HG02938 (cell line): ENCODE measurements around the gene SKIC3.

Experiments used
- ATAC-seq: cut with Tn5 transposase; IDR thresholded peaks from one replicate; pipeline ENCODE4 v1.9.1; 2021; ENCODE audit warnings: mild to moderate bottlenecking, moderate library complexity; ENCODE audit not compliant: unreplicated experiment

The SKIC3 gene

GRCh38 chr5:95532415-95532814, 22.4 kb downstream of the SKIC3 start:
- no peak for ATAC-seq

- ATAC-seq, result no peak
These were observed 23.3 kb downstream of the SKIC3 start for GRCh38 chr5:95531491-95531890.

- no peak for ATAC-seq
These were observed 24.4 kb downstream of the SKIC3 start for GRCh38 chr5:95530416-95530815.

GRCh38 chr5:95528565-95528964, 26.2 kb downstream of the SKIC3 start:
- ATAC-seq, result no peak

GRCh38 chr5:95526871-95527270, 27.9 kb downstream of the SKIC3 start:
- no peak for ATAC-seq

- no peak for ATAC-seq
These were observed 30.4 kb downstream of the SKIC3 start for GRCh38 chr5:95524423-95524822.

- ATAC-seq, result no peak
These were observed 34.6 kb downstream of the SKIC3 start for GRCh38 chr5:95520206-95520605.

- no peak for ATAC-seq
These were observed 35.1 kb downstream of the SKIC3 start for GRCh38 chr5:95519681-95520080.

- no peak for ATAC-seq
These were observed 35.6 kb downstream of the SKIC3 start for GRCh38 chr5:95519151-95519550.

- ATAC-seq, result no peak
These were observed 36.4 kb downstream of the SKIC3 start for GRCh38 chr5:95518417-95518816.

GRCh38 chr5:95511606-95512005, 43.2 kb downstream of the SKIC3 start:
- no peak for ATAC-seq

GRCh38 chr5:95508550-95508949, 46.2 kb downstream of the SKIC3 start:
- no peak for ATAC-seq
